ENCODE results near the gene TSACC.

DNA sequence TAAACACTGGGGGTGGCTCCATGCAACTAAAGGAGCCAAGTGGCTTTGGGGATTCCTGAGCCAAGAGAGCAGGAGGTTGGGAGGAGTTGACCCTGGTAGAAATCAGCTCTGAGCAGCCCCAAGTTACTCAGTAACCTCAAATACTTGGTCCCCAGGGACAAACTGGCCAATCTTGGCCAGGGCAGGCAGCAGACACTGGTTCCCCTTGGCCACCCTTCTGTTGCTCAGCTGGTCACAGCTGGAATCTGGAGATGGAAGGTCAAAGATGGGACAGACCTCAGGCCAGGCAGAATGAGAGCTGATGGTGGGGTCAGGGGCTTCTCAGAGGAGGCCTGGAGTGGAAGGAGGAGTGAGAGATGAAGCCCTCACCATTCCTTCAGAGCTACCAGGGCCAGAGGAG is 27.4 kb downstream of the TSACC start:
- TF ChIP-seq, protein P1, sequence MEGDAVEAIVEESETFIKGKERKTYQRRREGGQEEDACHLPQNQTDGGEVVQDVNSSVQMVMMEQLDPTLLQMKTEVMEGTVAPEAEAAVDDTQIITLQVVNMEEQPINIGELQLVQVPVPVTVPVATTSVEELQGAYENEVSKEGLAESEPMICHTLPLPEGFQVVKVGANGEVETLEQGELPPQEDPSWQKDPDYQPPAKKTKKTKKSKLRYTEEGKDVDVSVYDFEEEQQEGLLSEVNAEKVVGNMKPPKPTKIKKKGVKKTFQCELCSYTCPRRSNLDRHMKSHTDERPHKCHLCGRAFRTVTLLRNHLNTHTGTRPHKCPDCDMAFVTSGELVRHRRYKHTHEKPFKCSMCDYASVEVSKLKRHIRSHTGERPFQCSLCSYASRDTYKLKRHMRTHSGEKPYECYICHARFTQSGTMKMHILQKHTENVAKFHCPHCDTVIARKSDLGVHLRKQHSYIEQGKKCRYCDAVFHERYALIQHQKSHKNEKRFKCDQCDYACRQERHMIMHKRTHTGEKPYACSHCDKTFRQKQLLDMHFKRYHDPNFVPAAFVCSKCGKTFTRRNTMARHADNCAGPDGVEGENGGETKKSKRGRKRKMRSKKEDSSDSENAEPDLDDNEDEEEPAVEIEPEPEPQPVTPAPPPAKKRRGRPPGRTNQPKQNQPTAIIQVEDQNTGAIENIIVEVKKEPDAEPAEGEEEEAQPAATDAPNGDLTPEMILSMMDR (IDR thresholded peaks at IDR 0.05; ENCODE audit: low read depth, low read length, poor library complexity, severe bottlenecking): no peak
- no peak for TF ChIP-seq EZH2phosphoT487 (IDR thresholded peaks at IDR 0.05; ENCODE audit: borderline replicate concordance, low read length)
